ENCODE results near the gene HSD17B10.

HSD17B10 gene

GRCh38 chrX:53456254-53456653, 22.1 kb upstream of the HSD17B10 start:
- Histone ChIP-seq H3K36me3 (ENCODE audit: control insufficient read depth, insufficient read depth, low read length) (no peaks in the 10 kb centered on the region), H3K27ac (ENCODE audit: low read length) (no peak overlapping the region), H3K27me3 (ENCODE audit: control insufficient read depth, insufficient read depth, low read length) (no peaks in the 10 kb centered on the region), H3K4me3 (ENCODE audit: low read length) (no peak overlapping the region), H3K4me1 (ENCODE audit: control insufficient read depth, insufficient read depth, low read length) (no peaks in the 10 kb centered on the region), H3K9me3 (ENCODE audit: control insufficient read depth, insufficient read depth, low read length) (no peaks in the 10 kb centered on the region)
- DNase-seq (ENCODE audit: low read depth, low spot score), result no peak
- no CpG with 5 or more reads among the region's 3 CpGs for WGBS (ENCODE audit: insufficient coverage, insufficient read length)

GRCh38 chrX:53452812-53453211, 18.6 kb upstream of the HSD17B10 start:
- Histone ChIP-seq H3K4me3 (ENCODE audit: low read length) (no peak overlapping the region), H3K27me3 (ENCODE audit: control insufficient read depth, insufficient read depth, low read length) (no peaks in the 10 kb centered on the region), H3K27ac (ENCODE audit: low read length) (no peak overlapping the region), H3K9me3 (ENCODE audit: control insufficient read depth, insufficient read depth, low read length) (no peaks in the 10 kb centered on the region), H3K4me1 (ENCODE audit: control insufficient read depth, insufficient read depth, low read length) (no peaks in the 10 kb centered on the region), H3K36me3 (ENCODE audit: control insufficient read depth, insufficient read depth, low read length) (no peaks in the 10 kb centered on the region)
- DNase-seq (ENCODE audit: low read depth, low spot score), result no peak

- Histone ChIP-seq H3K36me3 (ENCODE audit: control insufficient read depth, insufficient read depth, low read length) (no peaks in the 10 kb centered on the region), H3K4me3 (ENCODE audit: low read length) (no peak overlapping the region), H3K27me3 (ENCODE audit: control insufficient read depth, insufficient read depth, low read length) (no peaks in the 10 kb centered on the region), H3K4me1 (ENCODE audit: control insufficient read depth, insufficient read depth, low read length) (no peaks in the 10 kb centered on the region), H3K27ac (ENCODE audit: low read length) (no peak overlapping the region), H3K9me3 (ENCODE audit: control insufficient read depth, insufficient read depth, low read length) (no peaks in the 10 kb centered on the region)
- DNase-seq (ENCODE audit: low read depth, low spot score), result no peak
- no CpG with 5 or more reads among the region's 3 CpGs for WGBS (ENCODE audit: insufficient coverage, insufficient read length)
These were observed 15.5 kb upstream of the HSD17B10 start for GRCh38 chrX:53449632-53450031.

- WGBS (ENCODE audit: insufficient coverage, insufficient read length), result no CpG with 5 or more reads among the region's 2 CpGs
- no peak overlapping the region for H3K4me3 ChIP-seq (ENCODE audit: low read length)
- no peaks in the 10 kb centered on the region for H3K9me3 ChIP-seq (ENCODE audit: control insufficient read depth, insufficient read depth, low read length)
- H3K27ac ChIP-seq (ENCODE audit: low read length), result no peak overlapping the region
- no peaks in the 10 kb centered on the region for H3K4me1 ChIP-seq (ENCODE audit: control insufficient read depth, insufficient read depth, low read length)
- no peaks in the 10 kb centered on the region for H3K36me3 ChIP-seq (ENCODE audit: control insufficient read depth, insufficient read depth, low read length)
- DNase-seq (ENCODE audit: low read depth, low spot score), result no peak
- H3K27me3 ChIP-seq (ENCODE audit: control insufficient read depth, insufficient read depth, low read length), result no peaks in the 10 kb centered on the region
These were observed 13.3 kb upstream of the HSD17B10 start for GRCh38 chrX:53447441-53447840.

GRCh38 chrX:53445977-53446376, 11.8 kb upstream of the HSD17B10 start:
- Histone ChIP-seq H3K9me3 (ENCODE audit: control insufficient read depth, insufficient read depth, low read length) (no peaks in the 10 kb centered on the region), H3K4me1 (ENCODE audit: control insufficient read depth, insufficient read depth, low read length) (no peaks in the 10 kb centered on the region), H3K27ac (ENCODE audit: low read length) (no peak overlapping the region), H3K4me3 (ENCODE audit: low read length) (no peak overlapping the region), H3K36me3 (ENCODE audit: control insufficient read depth, insufficient read depth, low read length) (no peaks in the 10 kb centered on the region), H3K27me3 (ENCODE audit: control insufficient read depth, insufficient read depth, low read length) (no peaks in the 10 kb centered on the region)
- WGBS (ENCODE audit: insufficient coverage, insufficient read length), result no CpG with 5 or more reads among the region's 6 CpGs
- DNase-seq (ENCODE audit: low read depth, low spot score), result no peak

DNA sequence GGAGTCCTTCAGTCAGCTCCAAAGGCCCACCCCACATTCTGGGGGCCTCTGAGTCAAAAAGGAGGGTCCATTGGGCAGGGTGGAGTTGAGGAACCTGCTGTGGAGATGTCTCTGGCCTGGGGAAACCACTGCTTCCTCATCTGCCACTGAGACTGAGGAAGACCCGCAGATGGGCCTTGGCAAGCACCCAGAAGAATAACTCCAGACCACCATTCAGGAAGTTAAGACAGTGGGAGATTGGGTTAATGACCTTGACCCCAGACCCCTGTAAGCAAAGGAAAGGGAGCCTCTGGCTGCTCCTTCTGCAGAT, 8.1 kb upstream of the HSD17B10 start:
- H3K9me3 ChIP-seq (ENCODE audit: control insufficient read depth, insufficient read depth, low read length), result no peaks in the 10 kb centered on the region
- no peak overlapping the region; the same call in 1 of the 2 replicates for H3K4me3 ChIP-seq (ENCODE audit: low read length)

DNA sequence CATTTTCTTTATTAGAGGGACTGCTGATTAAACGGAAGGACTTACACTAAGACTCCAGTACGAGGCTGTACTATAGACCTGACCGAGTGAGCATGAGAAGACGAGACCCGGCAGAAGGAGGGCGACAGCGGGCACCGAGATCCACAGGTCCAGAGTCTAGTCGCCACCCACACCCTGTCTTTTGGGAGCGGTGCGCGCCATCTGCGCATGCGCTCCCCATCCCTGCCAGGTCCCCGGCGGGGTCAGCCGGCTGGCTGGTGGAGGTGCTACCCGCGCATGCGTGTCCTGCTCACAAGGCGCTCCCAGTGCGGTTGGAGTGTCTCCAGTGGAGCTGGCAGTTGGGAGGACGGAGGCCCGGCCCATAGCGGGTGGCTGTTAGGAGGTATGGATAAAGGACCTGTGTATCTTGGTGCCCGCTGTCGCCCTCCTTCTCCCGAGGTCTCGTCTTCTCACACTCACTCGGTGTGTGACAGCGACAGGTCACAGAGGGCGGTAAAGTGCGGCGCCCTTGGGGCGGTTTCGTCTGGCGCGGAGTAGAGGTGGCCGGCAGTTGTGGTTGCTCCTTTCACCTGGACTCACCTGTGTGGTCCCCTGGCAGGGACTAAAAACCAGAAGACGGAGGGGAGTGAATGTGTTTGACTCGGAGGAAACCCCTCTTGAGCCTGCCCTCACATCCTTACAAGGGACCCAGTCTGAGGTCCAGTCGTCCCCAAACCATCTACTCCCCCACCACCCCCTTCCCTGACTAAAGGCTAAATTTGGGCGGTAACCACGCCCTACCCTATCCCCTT, 7.6 kb upstream of the HSD17B10 start:
- peak; percentile 37 for DNase-seq (ENCODE audit: low read depth, low spot score)
- no peak overlapping the region for H3K27ac ChIP-seq (ENCODE audit: low read length)
- peak overlapping the region; percentile 46; the same call in 1 of the 2 replicates for H3K4me3 ChIP-seq (ENCODE audit: low read length)
- no peaks in the 10 kb centered on the region for H3K9me3 ChIP-seq (ENCODE audit: control insufficient read depth, insufficient read depth, low read length)
- no peaks in the 10 kb centered on the region for H3K27me3 ChIP-seq (ENCODE audit: control insufficient read depth, insufficient read depth, low read length)
- no peaks in the 10 kb centered on the region for H3K36me3 ChIP-seq (ENCODE audit: control insufficient read depth, insufficient read depth, low read length)
- no peaks in the 10 kb centered on the region for H3K4me1 ChIP-seq (ENCODE audit: control insufficient read depth, insufficient read depth, low read length)
- WGBS (ENCODE audit: insufficient coverage, insufficient read length), result no CpG with 5 or more reads among the region's 44 CpGs

More for the DNA sequence above, 8.1 kb upstream of the HSD17B10 start:
- no peak overlapping the region for H3K27ac ChIP-seq (ENCODE audit: low read length)
- WGBS (ENCODE audit: insufficient coverage, insufficient read length), result no CpG with 5 or more reads among the region's 1 CpG
- no peaks in the 10 kb centered on the region for H3K4me1 ChIP-seq (ENCODE audit: control insufficient read depth, insufficient read depth, low read length)
- no peak for DNase-seq (ENCODE audit: low read depth, low spot score)
- H3K36me3 ChIP-seq (ENCODE audit: control insufficient read depth, insufficient read depth, low read length), result no peaks in the 10 kb centered on the region
- H3K27me3 ChIP-seq (ENCODE audit: control insufficient read depth, insufficient read depth, low read length), result no peaks in the 10 kb centered on the region

GRCh38 chrX:53440621-53441517, 6.7 kb upstream of the HSD17B10 start:
- H3K27ac ChIP-seq (ENCODE audit: low read length), result no peak overlapping the region
- H3K4me1 ChIP-seq (ENCODE audit: control insufficient read depth, insufficient read depth, low read length), result no peaks in the 10 kb centered on the region
- H3K9me3 ChIP-seq (ENCODE audit: control insufficient read depth, insufficient read depth, low read length), result no peaks in the 10 kb centered on the region
- no CpG with 5 or more reads among the region's 39 CpGs for WGBS (ENCODE audit: insufficient coverage, insufficient read length)
- H3K27me3 ChIP-seq (ENCODE audit: control insufficient read depth, insufficient read depth, low read length), result no peaks in the 10 kb centered on the region
- no peak overlapping the region; the same call in 1 of the 2 replicates for H3K4me3 ChIP-seq (ENCODE audit: low read length)
- no peaks in the 10 kb centered on the region for H3K36me3 ChIP-seq (ENCODE audit: control insufficient read depth, insufficient read depth, low read length)
- DNase-seq (ENCODE audit: low read depth, low spot score), result no peak

DNA sequence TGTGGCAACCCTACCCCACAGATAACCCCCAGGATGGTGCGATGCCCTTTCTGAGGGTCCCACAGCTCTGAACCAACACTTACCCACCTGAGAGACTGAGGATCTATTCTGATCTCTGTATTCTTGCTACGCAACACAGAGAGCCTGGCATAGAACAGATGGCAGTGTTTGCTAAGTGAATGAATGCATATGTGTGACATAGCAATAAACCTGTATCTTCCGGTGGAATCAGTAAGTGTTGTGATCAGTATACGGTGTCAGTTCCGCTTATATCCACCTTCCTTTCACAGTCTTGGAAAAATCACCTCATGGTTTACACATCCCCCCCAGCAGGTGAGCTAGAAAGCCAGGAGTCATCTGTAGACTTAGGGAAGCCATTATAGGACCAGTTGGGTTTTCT, 5.9 kb upstream of the HSD17B10 start:
- no peak overlapping the region for H3K27ac ChIP-seq (ENCODE audit: low read length)

GRCh38 chrX:53438832-53439230, 4.7 kb upstream of the HSD17B10 start:
- no peaks in the 10 kb centered on the region for H3K4me1 ChIP-seq (ENCODE audit: control insufficient read depth, insufficient read depth, low read length)
- no peak for DNase-seq (ENCODE audit: low read depth, low spot score)
- H3K4me3 ChIP-seq (ENCODE audit: low read length), result no peak overlapping the region
- no peaks in the 10 kb centered on the region for H3K36me3 ChIP-seq (ENCODE audit: control insufficient read depth, insufficient read depth, low read length)
- no CpG with 5 or more reads among the region's 1 CpG for WGBS (ENCODE audit: insufficient coverage, insufficient read length)
- no peaks in the 10 kb centered on the region for H3K27me3 ChIP-seq (ENCODE audit: control insufficient read depth, insufficient read depth, low read length)
- no peak overlapping the region for H3K27ac ChIP-seq (ENCODE audit: low read length)
- no peaks in the 10 kb centered on the region for H3K9me3 ChIP-seq (ENCODE audit: control insufficient read depth, insufficient read depth, low read length)

More for the DNA sequence above, 5.9 kb upstream of the HSD17B10 start:
- Histone ChIP-seq H3K9me3 (ENCODE audit: control insufficient read depth, insufficient read depth, low read length) (no peaks in the 10 kb centered on the region), H3K27me3 (ENCODE audit: control insufficient read depth, insufficient read depth, low read length) (no peaks in the 10 kb centered on the region), H3K4me3 (ENCODE audit: low read length) (no peak overlapping the region), H3K4me1 (ENCODE audit: control insufficient read depth, insufficient read depth, low read length) (no peaks in the 10 kb centered on the region), H3K36me3 (ENCODE audit: control insufficient read depth, insufficient read depth, low read length) (no peaks in the 10 kb centered on the region)
- no CpG with 5 or more reads among the region's 5 CpGs for WGBS (ENCODE audit: insufficient coverage, insufficient read length)
- DNase-seq (ENCODE audit: low read depth, low spot score), result no peak

Measured in iPS DF 6.9 (cell line).